ENCODE measurements around the gene TBKBP1.
A peak's percentile ranks its signal among the peaks of the same experiment; 100 is the strongest.

TBKBP1 gene

DNA sequence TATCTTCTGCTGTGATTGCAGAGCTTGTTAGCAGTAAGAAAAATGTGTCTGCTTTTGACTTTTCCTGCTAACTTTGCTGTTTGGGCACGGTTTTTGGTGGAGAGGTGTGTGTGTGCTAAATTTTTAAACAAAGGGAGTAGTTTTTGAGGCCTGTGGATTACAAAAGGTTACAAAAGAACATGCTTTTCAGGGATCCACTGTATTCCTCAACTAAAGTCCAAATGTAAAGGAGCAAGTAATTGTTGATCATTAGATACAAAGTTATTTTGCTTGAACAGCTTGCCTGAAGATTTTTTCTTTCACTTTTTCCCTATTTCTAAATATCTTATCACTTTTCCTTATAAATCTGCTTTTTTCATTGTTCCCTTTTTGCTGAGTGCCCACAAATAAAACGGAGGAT, 42.3 kb upstream of the TBKBP1 start:
- in situ Hi-C loops (cut with MboI; ENCODE audit: low sequenced_read_pairs, unreplicated experiment): no loop called here

GRCh38 chr17:47652570-47652969, 41.4 kb upstream of the TBKBP1 start:
- no peak for DNase-seq (ENCODE audit: low spot score)
- in situ Hi-C loops (cut with MboI; ENCODE audit: low sequenced_read_pairs, unreplicated experiment): no loop called here
- TF ChIP-seq, protein P1, sequence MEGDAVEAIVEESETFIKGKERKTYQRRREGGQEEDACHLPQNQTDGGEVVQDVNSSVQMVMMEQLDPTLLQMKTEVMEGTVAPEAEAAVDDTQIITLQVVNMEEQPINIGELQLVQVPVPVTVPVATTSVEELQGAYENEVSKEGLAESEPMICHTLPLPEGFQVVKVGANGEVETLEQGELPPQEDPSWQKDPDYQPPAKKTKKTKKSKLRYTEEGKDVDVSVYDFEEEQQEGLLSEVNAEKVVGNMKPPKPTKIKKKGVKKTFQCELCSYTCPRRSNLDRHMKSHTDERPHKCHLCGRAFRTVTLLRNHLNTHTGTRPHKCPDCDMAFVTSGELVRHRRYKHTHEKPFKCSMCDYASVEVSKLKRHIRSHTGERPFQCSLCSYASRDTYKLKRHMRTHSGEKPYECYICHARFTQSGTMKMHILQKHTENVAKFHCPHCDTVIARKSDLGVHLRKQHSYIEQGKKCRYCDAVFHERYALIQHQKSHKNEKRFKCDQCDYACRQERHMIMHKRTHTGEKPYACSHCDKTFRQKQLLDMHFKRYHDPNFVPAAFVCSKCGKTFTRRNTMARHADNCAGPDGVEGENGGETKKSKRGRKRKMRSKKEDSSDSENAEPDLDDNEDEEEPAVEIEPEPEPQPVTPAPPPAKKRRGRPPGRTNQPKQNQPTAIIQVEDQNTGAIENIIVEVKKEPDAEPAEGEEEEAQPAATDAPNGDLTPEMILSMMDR (IDR thresholded peaks at IDR 0.05; ENCODE audit: borderline replicate concordance, control extremely low read depth, extremely low read depth, insufficient read depth, missing control alignments): no peak

More for the DNA sequence above, 42.3 kb upstream of the TBKBP1 start:
- TF ChIP-seq, protein P1 (IDR thresholded peaks at IDR 0.05; ENCODE audit: borderline replicate concordance, control extremely low read depth, extremely low read depth, insufficient read depth, missing control alignments): no peak
- DNase-seq (ENCODE audit: low spot score): no peak

DNA sequence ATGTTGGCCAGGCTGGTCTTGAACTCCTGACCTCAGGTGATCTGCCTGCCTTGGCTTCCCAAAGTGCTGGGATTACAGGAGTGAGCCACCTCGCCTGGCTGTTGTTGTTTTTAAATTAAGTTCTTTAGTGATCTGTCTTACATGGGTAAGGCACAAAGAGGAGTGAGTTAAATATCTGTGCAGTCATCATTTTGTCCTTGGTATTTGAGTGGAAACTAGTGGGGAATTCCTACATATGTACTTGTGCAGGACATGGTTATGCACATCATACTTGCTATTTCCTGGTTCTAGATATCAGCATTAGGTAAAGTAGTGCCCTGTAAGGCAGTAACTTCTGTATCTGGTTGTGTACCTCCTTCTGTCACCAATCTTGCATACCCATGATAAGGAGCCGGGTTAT, 40.5 kb upstream of the TBKBP1 start:
- DNase-seq (ENCODE audit: low spot score): no peak
- in situ Hi-C loops (cut with MboI; ENCODE audit: low sequenced_read_pairs, unreplicated experiment): no loop called here
- TF ChIP-seq, protein P1 (IDR thresholded peaks at IDR 0.05; ENCODE audit: borderline replicate concordance, control extremely low read depth, extremely low read depth, insufficient read depth, missing control alignments): no peak

GRCh38 chr17:47654991-47655390, 39.0 kb upstream of the TBKBP1 start:
- DNase-seq (ENCODE audit: low spot score): no peak
- in situ Hi-C loops (cut with MboI; ENCODE audit: low sequenced_read_pairs, unreplicated experiment): no loop called here
- TF ChIP-seq, protein P1 (IDR thresholded peaks at IDR 0.05; ENCODE audit: borderline replicate concordance, control extremely low read depth, extremely low read depth, insufficient read depth, missing control alignments): no peak

- DNase-seq (ENCODE audit: low spot score): peak; percentile 35
- in situ Hi-C loops (cut with MboI; ENCODE audit: low sequenced_read_pairs, unreplicated experiment): no loop called here
- TF ChIP-seq, protein P1 (IDR thresholded peaks at IDR 0.05; ENCODE audit: borderline replicate concordance, control extremely low read depth, extremely low read depth, insufficient read depth, missing control alignments): no peak
These were observed 33.9 kb upstream of the TBKBP1 start for GRCh38 chr17:47660064-47660492.

GRCh38 chr17:47663912-47664623, 29.9 kb upstream of the TBKBP1 start:
- in situ Hi-C loops (cut with MboI; ENCODE audit: low sequenced_read_pairs, unreplicated experiment): no loop called here
- peak; percentile 48 for DNase-seq (ENCODE audit: low spot score)
- TF ChIP-seq, protein P1 (IDR thresholded peaks at IDR 0.05; ENCODE audit: borderline replicate concordance, control extremely low read depth, extremely low read depth, insufficient read depth, missing control alignments): peak; percentile 69

Measured in GM13976 (cell line).